ENCODE measurements around the gene FBXL15.

FBXL15 gene

DNA sequence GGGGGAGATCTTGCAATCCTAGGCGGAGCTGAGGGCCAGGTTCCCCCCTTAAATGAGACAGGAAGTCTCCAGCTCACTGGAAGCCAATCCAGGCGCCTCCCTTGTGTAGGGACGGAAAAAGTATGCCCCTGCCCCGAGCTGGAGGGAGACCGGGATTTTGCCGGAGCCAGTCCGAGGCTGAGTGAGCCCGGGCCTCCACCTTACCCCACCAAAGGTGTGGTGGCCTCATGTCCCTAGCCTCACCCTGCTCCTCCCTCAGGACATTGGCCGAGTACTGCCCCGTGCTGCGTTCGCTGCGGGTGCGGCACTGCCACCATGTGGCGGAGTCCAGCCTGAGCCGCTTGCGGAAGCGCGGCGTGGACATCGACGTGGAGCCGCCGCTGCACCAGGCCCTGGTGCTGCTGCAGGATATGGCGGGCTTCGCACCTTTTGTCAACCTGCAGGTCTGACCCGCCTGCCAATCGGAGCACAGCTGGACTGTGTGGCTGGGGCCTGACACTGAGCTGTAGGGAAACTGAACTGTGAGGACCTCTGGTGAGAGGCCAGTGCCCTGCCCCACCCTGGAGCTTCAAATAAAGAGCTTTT is 2.0 kb downstream of the FBXL15 start:
- peak; percentile 78 for DNase-seq (ENCODE audit: low read depth)
- TF ChIP-seq CTCF (conservative IDR thresholded peaks at IDR 0.05; ENCODE audit: low read depth, low read length) = peak; percentile 86
- peak overlapping the region; percentile 86 for H3K4me3 ChIP-seq (ENCODE audit: low read depth, low read length)

GRCh38 chr10:102423372-102423968 is 2.8 kb downstream of the FBXL15 start:
- DNase-seq (ENCODE audit: low read depth) = no peak
- TF ChIP-seq CTCF (conservative IDR thresholded peaks at IDR 0.05; ENCODE audit: low read depth, low read length) = no peak
- H3K4me3 ChIP-seq (ENCODE audit: low read depth, low read length) = no peak overlapping the region

- TF ChIP-seq CTCF (conservative IDR thresholded peaks at IDR 0.05; ENCODE audit: low read depth, low read length) = no peak
- no peak overlapping the region for H3K4me3 ChIP-seq (ENCODE audit: low read depth, low read length)
- DNase-seq (ENCODE audit: low read depth) = no peak
These were observed 3.5 kb downstream of the FBXL15 start for GRCh38 chr10:102424145-102424544.

GRCh38 chr10:102424916-102425315 is 4.3 kb downstream of the FBXL15 start:
- no peak overlapping the region for H3K4me3 ChIP-seq (ENCODE audit: low read depth, low read length)
- DNase-seq (ENCODE audit: low read depth) = no peak
- no peak for TF ChIP-seq CTCF (conservative IDR thresholded peaks at IDR 0.05; ENCODE audit: low read depth, low read length)

DNA sequence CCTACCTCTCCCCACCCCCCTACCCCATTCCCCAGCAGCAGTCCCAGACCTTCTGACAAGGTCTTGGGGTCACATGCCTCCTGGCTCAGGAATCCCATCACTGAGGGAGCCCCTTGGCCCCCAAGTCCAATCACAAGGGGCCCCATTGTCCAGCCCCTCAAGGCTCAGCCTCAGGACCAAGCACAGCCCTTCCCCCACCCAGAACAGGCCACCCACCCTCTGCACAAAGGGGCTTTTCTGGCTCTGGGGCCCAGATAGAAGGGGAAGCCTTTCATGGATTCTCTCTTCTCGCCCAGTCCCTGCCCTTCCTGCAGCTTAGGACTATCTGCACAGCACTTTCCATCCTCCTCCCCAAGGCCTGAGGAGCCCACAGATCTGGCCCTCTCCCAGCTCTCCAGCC is 4.8 kb downstream of the FBXL15 start:
- H3K4me3 ChIP-seq (ENCODE audit: low read depth, low read length) = no peak overlapping the region
- DNase-seq (ENCODE audit: low read depth) = no peak
- no peak for TF ChIP-seq CTCF (conservative IDR thresholded peaks at IDR 0.05; ENCODE audit: low read depth, low read length)

DNA sequence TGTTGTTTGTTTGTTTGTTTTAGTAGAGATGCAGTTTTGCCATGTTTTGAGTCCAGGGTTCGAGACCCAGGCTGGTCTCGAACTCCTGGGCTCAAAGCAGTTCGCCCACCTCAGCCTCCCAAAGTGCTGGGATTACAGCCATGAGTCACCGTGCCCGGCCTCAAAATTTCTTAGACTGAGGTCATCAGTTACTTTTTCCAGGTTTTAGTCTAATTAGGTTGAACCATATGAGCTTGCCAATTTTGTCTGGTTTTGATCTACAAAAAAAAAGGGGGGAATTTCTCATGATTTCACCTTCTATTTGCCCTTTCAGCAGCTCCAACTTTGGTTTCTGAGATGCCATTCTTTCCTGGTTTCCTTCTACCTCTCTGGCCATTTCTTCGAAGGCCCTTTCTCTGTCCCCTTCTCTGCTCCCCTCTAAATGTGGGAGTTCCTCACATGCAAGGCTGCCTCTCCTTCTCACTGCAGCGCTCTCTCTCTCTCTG is 6.2 kb downstream of the FBXL15 start:
- no peak for TF ChIP-seq CTCF (conservative IDR thresholded peaks at IDR 0.05; ENCODE audit: low read depth, low read length)
- DNase-seq (ENCODE audit: low read depth) = no peak
- no peak overlapping the region for H3K4me3 ChIP-seq (ENCODE audit: low read depth, low read length)

GRCh38 chr10:102429468-102429867 is 8.8 kb downstream of the FBXL15 start:
- no peak for TF ChIP-seq CTCF (conservative IDR thresholded peaks at IDR 0.05; ENCODE audit: low read depth, low read length)
- H3K4me3 ChIP-seq (ENCODE audit: low read depth, low read length) = no peak overlapping the region
- no peak for DNase-seq (ENCODE audit: low read depth)

Data from choroid plexus epithelial cell (primary cell).